ENCODE measurements around the gene CRIP3. TPM values are rescaled to one million over a fixed set of nuclear protein-coding genes. Genes with fewer than 3 reads are reported as not detected.

The CRIP3 gene
- total RNA-seq, 2 donors from 2014 or later: 4.2 to 4.6 TPM

DNA sequence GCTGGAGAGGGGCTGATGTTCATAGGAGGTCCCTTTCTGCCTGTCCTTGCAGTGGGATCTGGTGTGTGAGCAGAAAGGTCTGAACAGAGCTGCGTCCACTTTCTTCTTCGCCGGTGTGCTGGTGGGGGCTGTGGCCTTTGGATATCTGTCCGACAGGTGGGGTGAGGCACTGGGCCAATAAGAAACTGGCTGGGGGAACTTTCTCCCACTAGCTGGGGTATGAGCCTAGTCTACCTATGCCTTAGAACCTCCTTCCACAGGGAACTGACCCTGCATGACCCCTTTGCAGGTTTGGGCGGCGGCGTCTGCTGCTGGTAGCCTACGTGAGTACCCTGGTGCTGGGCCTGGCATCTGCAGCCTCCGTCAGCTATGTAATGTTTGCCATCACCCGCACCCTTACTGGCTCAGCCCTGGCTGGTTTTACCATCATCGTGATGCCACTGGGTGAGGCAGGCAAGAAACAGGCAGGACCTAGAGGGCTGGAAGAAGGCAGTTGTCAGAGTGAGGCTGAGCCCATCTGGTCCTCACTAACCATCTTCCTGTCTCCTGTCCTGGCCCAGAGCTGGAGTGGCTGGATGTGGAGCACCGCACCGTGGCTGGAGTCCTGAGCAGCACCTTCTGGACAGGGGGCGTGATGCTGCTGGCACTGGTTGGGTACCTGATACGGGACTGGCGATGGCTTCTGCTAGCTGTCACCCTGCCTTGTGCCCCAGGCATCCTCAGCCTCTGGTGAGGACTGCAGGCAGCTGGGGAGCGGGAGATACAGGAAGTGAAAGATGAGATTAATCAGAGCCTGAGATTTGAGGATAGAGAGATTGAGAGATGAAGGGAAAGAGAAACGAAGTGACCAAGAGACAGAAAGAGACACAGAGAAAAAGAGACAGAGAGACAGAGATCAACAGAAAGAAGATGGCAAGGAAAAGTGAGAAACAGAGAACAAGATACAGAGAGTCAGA is 9.0 kb downstream of the CRIP3 start:
- ATAC-seq (replicated peaks): no peak
- H3K4me1 Mint-ChIP-seq: peaks cover 6% of the 10 kb centered on the region
- H3K27me3 Mint-ChIP-seq: peaks cover 6% of the 10 kb centered on the region
- no peaks in the 10 kb centered on the region for H3K9me3 Mint-ChIP-seq
- no peaks in the 10 kb centered on the region for H3K36me3 Mint-ChIP-seq (ENCODE audit: low read depth)
- no peak overlapping the region for H3K4me3 Mint-ChIP-seq
- H3K27ac Mint-ChIP-seq: no peak overlapping the region

- ATAC-seq (replicated peaks): no peak
- Mint-ChIP-seq H3K27me3 (peaks cover 6% of the 10 kb centered on the region), H3K9me3 (no peaks in the 10 kb centered on the region)
Measured at GRCh38 chr6:43298565-43299337, 9.9 kb downstream of the CRIP3 start.

GRCh38 chr6:43297644-43298564 is 10.7 kb downstream of the CRIP3 start, which contains the start of gene SLC22A7:
SLC22A7 (plus strand) TSS chr6:43298260; CDS start chr6:43298359, 99 bp downstream.
- peaks cover 6% of the 10 kb centered on the region for H3K4me1 Mint-ChIP-seq
- peaks cover 6% of the 10 kb centered on the region for H3K27me3 Mint-ChIP-seq
- H3K9me3 Mint-ChIP-seq: no peaks in the 10 kb centered on the region
- H3K4me3 Mint-ChIP-seq: no peak within 1 kb of the TSS
- no peak within 1 kb of the TSS for H3K27ac Mint-ChIP-seq
- H3K36me3 Mint-ChIP-seq (ENCODE audit: low read depth): no peaks in the 10 kb centered on the region
- no peak for ATAC-seq (replicated peaks)

More at GRCh38 chr6:43298565-43299337, 9.9 kb downstream of the CRIP3 start:
- Mint-ChIP-seq H3K27ac (no peak overlapping the region), H3K4me1 (peaks cover 6% of the 10 kb centered on the region), H3K4me3 (no peak overlapping the region), H3K36me3 (ENCODE audit: low read depth) (no peaks in the 10 kb centered on the region)

DNA sequence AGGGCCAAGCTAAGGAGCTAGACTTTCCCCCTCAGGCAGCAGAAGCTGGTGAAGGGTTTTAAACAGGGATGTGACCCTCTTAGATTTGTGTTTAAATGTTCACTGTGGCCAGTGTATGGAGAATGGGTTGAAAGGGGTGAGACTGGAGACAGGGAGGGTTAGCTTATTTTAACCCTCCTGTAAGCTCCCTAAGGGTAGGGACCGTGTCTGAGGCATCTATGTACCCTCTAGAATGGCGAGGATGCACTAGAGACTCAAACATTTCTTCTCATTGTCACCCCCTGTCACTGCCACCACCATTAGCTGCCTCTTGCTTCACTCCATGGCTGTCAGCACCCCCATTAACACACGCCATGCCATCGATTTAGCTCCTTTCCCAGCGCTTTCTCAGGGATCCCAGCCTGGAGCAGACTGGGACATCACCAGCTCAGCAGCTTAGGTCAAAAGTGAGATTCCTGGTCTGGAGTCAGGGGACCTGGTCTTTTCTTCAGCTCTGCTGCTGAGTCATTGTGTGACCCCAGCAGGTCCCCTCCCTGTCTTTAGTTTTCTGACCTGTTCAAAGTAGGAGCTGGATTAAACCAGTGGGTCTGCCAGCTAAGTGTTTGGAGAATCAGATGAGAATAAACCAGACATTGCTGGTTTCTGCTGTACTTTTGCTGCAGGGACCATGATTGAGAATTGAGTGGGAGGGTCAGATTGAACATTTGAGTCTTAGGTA is 11.7 kb downstream of the CRIP3 start:
- H3K9me3 Mint-ChIP-seq: no peaks in the 10 kb centered on the region
- H3K27ac Mint-ChIP-seq: no peak overlapping the region
- H3K36me3 Mint-ChIP-seq (ENCODE audit: low read depth): no peaks in the 10 kb centered on the region
- H3K4me1 Mint-ChIP-seq: peaks cover 6% of the 10 kb centered on the region
- no peak overlapping the region for H3K4me3 Mint-ChIP-seq
- H3K27me3 Mint-ChIP-seq: peaks cover 6% of the 10 kb centered on the region
- no peak for ATAC-seq (replicated peaks)

DNA sequence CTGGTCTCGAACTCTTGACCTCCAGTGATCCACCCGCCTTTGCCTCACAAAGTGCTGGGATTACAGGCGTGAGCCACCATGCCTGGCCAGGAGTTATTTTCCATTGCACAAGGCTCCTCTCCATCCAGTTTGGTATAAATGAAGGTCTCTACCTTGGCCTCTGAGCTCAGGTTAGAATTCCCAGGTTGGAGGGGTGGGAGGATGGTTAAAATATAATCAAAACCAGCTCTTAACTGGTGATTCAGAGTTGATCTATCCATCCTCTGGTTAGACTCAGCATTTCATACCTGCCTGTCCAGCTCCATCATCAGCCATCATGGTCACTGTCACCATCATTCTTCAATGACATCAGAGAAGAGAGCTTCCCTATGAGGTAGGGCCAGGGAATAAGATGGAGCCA is 13.2 kb downstream of the CRIP3 start:
- Mint-ChIP-seq H3K27ac (no peak overlapping the region), H3K4me3 (no peak overlapping the region), H3K36me3 (ENCODE audit: low read depth) (no peaks in the 10 kb centered on the region), H3K27me3 (peaks cover 6% of the 10 kb centered on the region), H3K9me3 (no peaks in the 10 kb centered on the region), H3K4me1 (peaks cover 6% of the 10 kb centered on the region)
- ATAC-seq (replicated peaks): no peak

DNA sequence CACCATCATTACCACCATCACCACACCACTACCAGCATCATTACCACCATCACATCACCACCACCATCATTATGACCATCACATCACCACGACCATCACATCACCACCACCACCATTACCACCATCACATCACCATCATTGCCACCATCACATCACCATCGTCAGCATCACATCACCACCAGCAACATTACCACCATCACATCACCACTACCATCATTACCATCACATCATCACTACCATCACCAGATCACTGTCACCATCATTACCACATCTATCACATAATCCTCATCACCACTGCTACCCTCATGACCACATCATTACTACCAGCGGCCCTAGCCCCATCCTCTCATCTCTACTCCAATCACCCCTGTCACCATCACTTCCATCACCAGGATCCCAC is 14.1 kb downstream of the CRIP3 start:
- Mint-ChIP-seq H3K27me3 (no peaks in the 10 kb centered on the region), H3K9me3 (no peaks in the 10 kb centered on the region), H3K27ac (no peak overlapping the region), H3K4me3 (no peak overlapping the region), H3K4me1 (no peaks in the 10 kb centered on the region), H3K36me3 (ENCODE audit: low read depth) (no peaks in the 10 kb centered on the region)
- no peak for ATAC-seq (replicated peaks)

GRCh38 chr6:43293698-43294097 is 14.9 kb downstream of the CRIP3 start:
- ATAC-seq (replicated peaks): no peak
- Mint-ChIP-seq H3K27me3 (no peaks in the 10 kb centered on the region), H3K9me3 (no peaks in the 10 kb centered on the region), H3K4me3 (no peak overlapping the region), H3K4me1 (no peaks in the 10 kb centered on the region), H3K27ac (no peak overlapping the region), H3K36me3 (ENCODE audit: low read depth) (no peaks in the 10 kb centered on the region)

GRCh38 chr6:43292763-43293318 is 15.8 kb downstream of the CRIP3 start:
- Mint-ChIP-seq H3K9me3 (no peaks in the 10 kb centered on the region), H3K36me3 (ENCODE audit: low read depth) (no peaks in the 10 kb centered on the region), H3K27ac (no peak overlapping the region), H3K4me3 (no peak overlapping the region), H3K4me1 (no peaks in the 10 kb centered on the region), H3K27me3 (no peaks in the 10 kb centered on the region)
- ATAC-seq (replicated peaks): no peak

GRCh38 chr6:43292341-43292740 is 16.3 kb downstream of the CRIP3 start:
- no peak overlapping the region for H3K4me3 Mint-ChIP-seq
- no peaks in the 10 kb centered on the region for H3K9me3 Mint-ChIP-seq
- no peaks in the 10 kb centered on the region for H3K36me3 Mint-ChIP-seq (ENCODE audit: low read depth)
- H3K27me3 Mint-ChIP-seq: no peaks in the 10 kb centered on the region
- H3K27ac Mint-ChIP-seq: no peak overlapping the region
- H3K4me1 Mint-ChIP-seq: no peaks in the 10 kb centered on the region
- no peak for ATAC-seq (replicated peaks)

- H3K36me3 Mint-ChIP-seq (ENCODE audit: low read depth): no peaks in the 10 kb centered on the region
- no peak overlapping the region for H3K27ac Mint-ChIP-seq
- H3K4me1 Mint-ChIP-seq: no peaks in the 10 kb centered on the region
- no peaks in the 10 kb centered on the region for H3K9me3 Mint-ChIP-seq
- peaks cover 4% of the 10 kb centered on the region for H3K27me3 Mint-ChIP-seq
- no peak overlapping the region for H3K4me3 Mint-ChIP-seq
- ATAC-seq (replicated peaks): no peak
Measured at GRCh38 chr6:43291708-43292107, 16.9 kb downstream of the CRIP3 start.

GRCh38 chr6:43290905-43291355 is 17.7 kb downstream of the CRIP3 start:
- no peaks in the 10 kb centered on the region for H3K9me3 Mint-ChIP-seq
- no peaks in the 10 kb centered on the region for H3K4me1 Mint-ChIP-seq
- ATAC-seq (replicated peaks): no peak
- H3K4me3 Mint-ChIP-seq: no peak overlapping the region
- H3K27me3 Mint-ChIP-seq: peaks cover 7% of the 10 kb centered on the region
- no peaks in the 10 kb centered on the region for H3K36me3 Mint-ChIP-seq (ENCODE audit: low read depth)
- H3K27ac Mint-ChIP-seq: no peak overlapping the region

DNA sequence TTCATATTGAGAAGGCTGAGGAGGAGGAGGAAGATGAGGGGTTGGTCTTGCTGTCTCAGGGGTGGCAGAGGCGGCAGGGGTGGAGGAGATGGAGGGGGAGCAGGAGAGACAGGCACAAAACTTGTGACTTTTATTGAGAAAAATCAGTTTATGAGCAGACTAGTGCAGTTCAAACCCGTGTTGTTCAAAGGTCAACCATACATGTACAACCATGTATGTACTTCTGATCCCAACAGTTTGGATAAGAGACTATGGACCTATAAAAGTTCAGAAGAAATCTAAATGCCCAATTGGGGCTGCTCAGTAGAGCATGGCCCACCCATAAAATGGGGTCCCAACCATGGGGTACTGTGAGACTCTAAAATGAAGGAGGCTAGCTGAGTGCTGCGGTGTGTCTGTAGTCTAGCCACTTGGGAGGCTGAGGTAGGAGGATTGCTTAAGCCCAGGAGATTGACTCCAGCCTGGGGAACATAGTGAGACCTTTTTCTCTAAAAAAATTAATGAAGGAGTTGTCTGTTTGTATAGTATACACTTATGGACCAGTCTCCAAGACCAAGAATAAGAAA is 18.2 kb downstream of the CRIP3 start:
- no peak overlapping the region for H3K27ac Mint-ChIP-seq
- H3K4me3 Mint-ChIP-seq: no peak overlapping the region
- no peaks in the 10 kb centered on the region for H3K9me3 Mint-ChIP-seq
- H3K4me1 Mint-ChIP-seq: no peaks in the 10 kb centered on the region
- H3K27me3 Mint-ChIP-seq: peaks cover 12% of the 10 kb centered on the region
- no peak for ATAC-seq (replicated peaks)
- no peaks in the 10 kb centered on the region for H3K36me3 Mint-ChIP-seq (ENCODE audit: low read depth)
